B cell (primary cell): ENCODE results near the gene COX10. TPM values are rescaled to one million over a fixed set of nuclear protein-coding genes. Genes with fewer than 3 reads are reported as not detected.

Experiments used
- ATAC-seq: fragments of 200-7000 bp; cut with Tn5 transposase; one replicate; pipeline ENCODE4 v1.10.0; 2021; ENCODE audit warnings: low read depth, mild to moderate bottlenecking, moderate number of reproducible peaks, moderate library complexity
- CTCF ChIA-PET: fragments of 350-600 bp; sonication (Branson Sonifier 250); formaldehyde crosslinking; loops from one replicate; lab custom pipeline; 2021; ENCODE audit warnings: antibody characterized with exemption, inconsistent platforms; lab: Charles Lee
- POLR2A ChIA-PET: fragments of 350-600 bp; sonication (Branson Sonifier 250); formaldehyde crosslinking; loops from one replicate; lab custom pipeline; 2021; ENCODE audit warnings: antibody characterized with exemption; lab: Charles Lee
- DNase-seq: peaks from one replicate; pipeline ENCODE4 v3.0.0; 2013
- H2AFZ ChIP-seq: 2 replicates; pipeline ENCODE4 v1.6.1; 2012; ENCODE audit warnings: mild to moderate bottlenecking, low read depth, low read length; ENCODE audit not compliant: insufficient read depth, poor library complexity, severe bottlenecking
- H3K27ac ChIP-seq, 2 donors: 1 replicate in 1 of 2; 2 replicates in 1 of 2; pipeline ENCODE4 v1.5.1; 2012 to 2013; ENCODE audit warnings: low read length in 2 of 2, mild to moderate bottlenecking in 2 of 2, moderate library complexity in 1 of 2
- H3K27me3 ChIP-seq, 4 experiments: fragments of 200-600 bp in 1 of 4; sonication (generic) in 1 of 4; replicated peaks in 1 of 4; 1 replicate in 2 of 4; 2 replicates in 2 of 4; pipeline versions ENCODE4 v1.6.1 to v1.7.0; 2013 to 2016; ENCODE audit warnings: low read length in 3 of 4, mild to moderate bottlenecking in 2 of 4, mixed read lengths in 1 of 4, moderate library complexity in 1 of 4; ENCODE audit not compliant: insufficient read depth in 4 of 4, control insufficient read depth in 3 of 4; ENCODE audit errors: control extremely low read depth in 1 of 4
- H3K36me3 ChIP-seq, 2 experiments: replicated peaks in 1 of 2; 1 replicate in 1 of 2; 2 replicates in 1 of 2; pipeline versions ENCODE4 v1.6.1 to v1.7.1; 2013; ENCODE audit warnings: low read length in 1 of 2; ENCODE audit not compliant: insufficient read depth in 2 of 2, control insufficient read depth in 1 of 2; ENCODE audit errors: control extremely low read depth in 1 of 2, extremely low read depth in 1 of 2
- H3K4me1 ChIP-seq, 2 donors: fragments of 200-600 bp in 1 of 2; sonication (generic) in 1 of 2; 1 replicate in 1 of 2; 2 replicates in 1 of 2; pipeline versions ENCODE4 v1.5.1 to v1.6.1; 2013 to 2017; ENCODE audit warnings: low read length in 2 of 2; ENCODE audit not compliant: control insufficient read depth in 2 of 2, insufficient read depth in 2 of 2
- H3K4me2 ChIP-seq: replicated peaks from 2 replicates; pipeline ENCODE3; 2012; ENCODE audit warnings: mild to moderate bottlenecking, low read depth, low read length; ENCODE audit not compliant: poor library complexity, severe bottlenecking
- H3K4me3 ChIP-seq, 5 experiments: fragments of 200-600 bp in 1 of 5; sonication (generic) in 1 of 5; 1 replicate in 3 of 5; 2 replicates in 2 of 5; pipeline versions ENCODE4 v1.5.1 to v1.7.0; 2011 to 2016; ENCODE audit warnings: low read length in 4 of 5, mild to moderate bottlenecking in 4 of 5, low read depth in 2 of 5, control low read depth in 1 of 5, moderate library complexity in 1 of 5; ENCODE audit not compliant: insufficient read depth in 1 of 5; ENCODE audit errors: control extremely low read depth in 1 of 5, extremely low read depth in 1 of 5
- H3K79me2 ChIP-seq: fragments of 200-600 bp; sonication (generic); one replicate; pipeline ENCODE4 v1.6.0; 2016; ENCODE audit warnings: low read length; ENCODE audit not compliant: control insufficient read depth, insufficient read depth
- H3K9ac ChIP-seq: fragments of 200-600 bp; sonication (generic); 2 replicates; pipeline ENCODE4 v1.6.1; 2017; ENCODE audit warnings: mild to moderate bottlenecking, low read length, moderate library complexity
- H3K9me3 ChIP-seq, 3 donors: one replicate each; pipeline versions ENCODE4 v1.6.1 to v1.7.1; 2013; ENCODE audit warnings: low read length in 2 of 3; ENCODE audit not compliant: control insufficient read depth in 2 of 3, insufficient read depth in 1 of 3; ENCODE audit errors: control extremely low read depth in 1 of 3
- H4K20me1 ChIP-seq: 2 replicates; pipeline ENCODE4 v1.6.0; 2012; ENCODE audit warnings: mild to moderate bottlenecking, low read length; ENCODE audit not compliant: insufficient read depth, control insufficient read depth, poor library complexity, severe bottlenecking
- H3K27ac Mint-ChIP-seq: one replicate; pipeline ENCODE4 v1.8.0; 2021; ENCODE audit warnings: mixed read lengths
- H3K27me3 Mint-ChIP-seq: one replicate; pipeline ENCODE4 v1.8.0; 2021; ENCODE audit warnings: mixed read lengths
- H3K4me1 Mint-ChIP-seq: one replicate; pipeline ENCODE4 v1.8.0; 2021; ENCODE audit warnings: mixed read lengths
- H3K4me3 Mint-ChIP-seq: one replicate; pipeline ENCODE4 v1.8.0; 2021; ENCODE audit warnings: mixed read lengths
- H3K9me3 Mint-ChIP-seq: one replicate; pipeline ENCODE4 v1.8.0; 2022; ENCODE audit warnings: mixed read lengths; ENCODE audit not compliant: insufficient read depth
- CTCF ChIP-seq: fragments of 200-600 bp; IDR thresholded peaks from one replicate; pipeline ENCODE4 v1.8.0; 2022; ENCODE audit warnings: antibody characterized with exemption, mild to moderate bottlenecking
- EZH2 ChIP-seq: IDR thresholded peaks from 2 replicates; pipeline ENCODE4 v1.6.1; 2012; ENCODE audit warnings: borderline replicate concordance, low read depth, mild to moderate bottlenecking, moderate library complexity, low read length; ENCODE audit not compliant: insufficient read depth, poor library complexity, severe bottlenecking
- WGBS: methylation state at CpG from one replicate; pipeline ENCODE4 v1.1.5; 2013; ENCODE audit warnings: missing lambda C conversion rate; ENCODE audit not compliant: insufficient coverage; 5-methylcytosine and 5-hydroxymethylcytosine counted together
- intact Hi-C: fragments of 100-400 bp; cut with micrococcal nuclease; formaldehyde crosslinking; loops from one replicate; pipeline ENCODE4 v1.10.0; 2022
- polyA plus RNA-seq: library from polyadenylated mRNA; depleted of rRNA; stranded (reverse); fragments of >200 nt; gene quantifications from 2 replicates; pipeline ENCODE4 v1.2.3, GENCODE V29; 2012
- total RNA-seq, 2 donors: library from RNA; stranded (reverse); fragments of 120-200 nt in 1 of 2; gene quantifications; 1 replicate in 1 of 2; 2 replicates in 1 of 2; pipeline versions ENCODE4 v1.2.3 to v1.2.4, GENCODE V29; 2013 to 2022

COX10 gene
- total and polyA plus RNA-seq, 2 donors (not counting 1 experiment from before 2014, with no cell fraction given): 21.8 to 23.3 TPM

- Mint-ChIP-seq H3K27me3 (no peaks in the 10 kb centered on the region), H3K4me3 (no peak overlapping the region), H3K4me1 (peaks cover 3% of the 10 kb centered on the region), H3K9me3 (no peaks in the 10 kb centered on the region), H3K27ac (no peak overlapping the region)
- no peaks in the 10 kb centered on the region for H3K4me1 ChIP-seq
- ChIA-PET CTCF (no interaction called here), POLR2A (no interaction called here)
- no peak overlapping the region for H2AFZ ChIP-seq
- peaks cover 20% of the 10 kb centered on the region for H3K79me2 ChIP-seq
- WGBS: 98% methylated on average over 6 of the region's 10 CpGs
- H3K27me3 ChIP-seq: no peaks in the 10 kb centered on the region
- H4K20me1 ChIP-seq: peaks cover 5% of the 10 kb centered on the region
- H3K36me3 ChIP-seq: peaks cover 11 to 14% of the 10 kb centered on the region in 2 experiments
- H3K9me3 ChIP-seq: peaks cover 0 to 2% (median 0%) of the 10 kb centered on the region in 3 donors
- intact Hi-C loops: no loop called here
- no peak for TF ChIP-seq EZH2
- TF ChIP-seq CTCF: no peak
- ATAC-seq (no peak), DNase-seq (no peak)
- no peak overlapping the region for H3K4me3 ChIP-seq
- no peak overlapping the region for H3K9ac ChIP-seq
- H3K4me2 ChIP-seq: no peak overlapping the region
- H3K27ac ChIP-seq: no peak overlapping the region
These were observed 7.4 kb upstream of the COX10 start for GRCh38 chr17:14061666-14062560.

DNA sequence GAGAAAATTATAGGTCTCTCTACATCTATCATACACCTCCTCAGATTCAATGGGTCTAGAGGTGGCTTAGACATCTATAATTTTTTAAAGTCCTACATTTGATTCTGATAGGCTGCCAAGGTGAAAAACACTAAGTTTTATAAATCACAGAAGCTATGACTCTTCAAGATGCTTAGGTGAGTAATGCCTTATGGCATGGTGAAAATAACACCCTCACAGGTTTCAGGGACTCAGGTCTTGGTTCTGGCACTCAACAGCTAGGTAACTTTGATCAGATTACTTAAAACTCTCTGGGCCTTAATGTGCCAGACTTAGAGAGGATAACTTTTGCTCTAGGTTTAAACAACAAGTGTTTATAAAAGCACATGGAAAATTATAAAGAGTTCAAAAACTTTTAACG is 2.0 kb upstream of the COX10 start:
- ChIA-PET POLR2A (no interaction called here), CTCF (no interaction called here)
- ATAC-seq (no peak), DNase-seq (no peak)
- H3K9me3 Mint-ChIP-seq: no peaks in the 10 kb centered on the region
- Histone ChIP-seq H3K4me3 (no peak overlapping the region), H3K79me2 (peaks cover 50% of the 10 kb centered on the region), H3K27ac (no peak overlapping the region), H2AFZ (no peak overlapping the region), H3K4me2 (no peak overlapping the region), H3K9me3 (peaks cover 0 to 3% (median 2%) of the 10 kb centered on the region in 3 donors), H3K4me1 (peaks cover 16 to 23% of the 10 kb centered on the region in 2 donors), H4K20me1 (peaks cover 3% of the 10 kb centered on the region), H3K27me3 (no peaks in the 10 kb centered on the region), H3K9ac (no peak overlapping the region), H3K36me3 (peaks cover 0 to 2% of the 10 kb centered on the region in 2 experiments)
- no peak overlapping the region for H3K4me3 Mint-ChIP-seq
- intact Hi-C loops: no loop called here
- H3K27ac Mint-ChIP-seq: no peak overlapping the region
- peaks cover 35% of the 10 kb centered on the region for H3K4me1 Mint-ChIP-seq
- H3K27me3 Mint-ChIP-seq: no peaks in the 10 kb centered on the region
- TF ChIP-seq CTCF (no peak), EZH2 (no peak)
- WGBS: no CpG with 5 or more reads among the region's 1 CpG
